ENCODE measurements around the gene DCAF16.
"Not testable (repeated sequence)": the region's sequence is repeated elsewhere in the genome, so short reads cannot be mapped to it uniquely, and the experiment has no call there.

Gene DCAF16

DNA sequence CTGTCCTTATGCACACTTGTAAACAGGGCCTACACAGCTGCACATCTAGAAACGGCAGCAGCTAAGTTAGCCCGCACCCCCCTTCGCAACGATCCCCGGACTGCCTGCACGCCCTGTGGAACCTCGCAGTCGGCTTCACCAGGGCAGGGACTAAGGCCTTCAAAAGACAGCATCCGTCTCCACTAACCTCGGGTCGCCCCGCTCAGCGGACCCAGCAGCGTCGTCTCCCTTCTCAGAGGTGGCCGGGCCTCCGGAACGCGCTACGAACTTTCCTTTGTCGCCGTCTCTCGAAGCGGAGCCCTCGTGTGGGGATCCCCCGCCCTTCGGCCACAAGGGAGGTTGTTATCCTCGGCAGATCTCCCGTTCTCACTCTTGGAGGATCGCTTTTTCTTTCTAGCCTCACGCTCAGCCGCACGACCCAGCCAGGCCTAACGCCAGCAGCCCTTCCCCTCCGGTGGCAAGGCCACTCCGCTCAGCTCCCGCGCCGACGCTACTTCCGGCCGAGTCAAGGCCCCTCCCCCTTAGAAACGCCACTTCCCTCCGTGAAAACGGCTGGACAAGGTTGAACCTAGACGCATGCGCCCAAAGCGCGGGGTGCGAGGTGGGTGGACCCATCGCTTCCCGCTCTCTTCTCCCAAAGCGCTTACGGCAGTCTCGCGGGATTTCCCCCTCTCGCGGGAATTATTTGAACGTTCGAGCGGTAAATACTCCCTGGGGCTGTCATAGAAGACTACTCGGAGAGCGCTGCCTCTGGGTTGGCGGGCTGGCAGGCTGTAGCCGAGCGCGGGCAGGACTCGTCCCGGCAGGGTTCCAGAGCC, at the start of gene DCAF16, which contains the start of gene NCAPG:
TSS of gene DCAF16 (minus strand) at position 498 of the 818 bp plus-strand sequence. CDS start 6,616 bp downstream, outside the sequence.
TSS of gene NCAPG (plus strand) at position 720 of the 818 bp plus-strand sequence. CDS start 99 bp downstream, outside the sequence.
- Histone ChIP-seq H3K9ac (peak within 1 kb of the TSS; percentile 90), H3K36me3 (ENCODE audit: insufficient read depth) (peaks cover 5% of the 10 kb centered on the region; the same call in 1 of the 2 replicates), H2AFZ (ENCODE audit: low read depth) (peak within 1 kb of the TSS; percentile 47), H3K27me3 (ENCODE audit: insufficient read depth, low read depth) (no peaks in the 10 kb centered on the region), H3K4me2 (peak within 1 kb of the TSS; percentile 80), H3K79me2 (ENCODE audit: insufficient read depth, low read depth) (peaks cover 93% of the 10 kb centered on the region), H4K20me1 (ENCODE audit: insufficient read depth) (peaks cover 18% of the 10 kb centered on the region), H3K4me3 (IDR thresholded peaks at IDR 0.05; ENCODE audit: insufficient read depth, low read depth, low read length) (peak within 1 kb of the TSS; percentile 12), H3K4me1 (ENCODE audit: low read depth, poor library complexity, severe bottlenecking) (peaks cover 48% of the 10 kb centered on the region), H3K27ac (peak within 1 kb of the TSS; percentile 94)
- TF ChIP-seq, protein P1, sequence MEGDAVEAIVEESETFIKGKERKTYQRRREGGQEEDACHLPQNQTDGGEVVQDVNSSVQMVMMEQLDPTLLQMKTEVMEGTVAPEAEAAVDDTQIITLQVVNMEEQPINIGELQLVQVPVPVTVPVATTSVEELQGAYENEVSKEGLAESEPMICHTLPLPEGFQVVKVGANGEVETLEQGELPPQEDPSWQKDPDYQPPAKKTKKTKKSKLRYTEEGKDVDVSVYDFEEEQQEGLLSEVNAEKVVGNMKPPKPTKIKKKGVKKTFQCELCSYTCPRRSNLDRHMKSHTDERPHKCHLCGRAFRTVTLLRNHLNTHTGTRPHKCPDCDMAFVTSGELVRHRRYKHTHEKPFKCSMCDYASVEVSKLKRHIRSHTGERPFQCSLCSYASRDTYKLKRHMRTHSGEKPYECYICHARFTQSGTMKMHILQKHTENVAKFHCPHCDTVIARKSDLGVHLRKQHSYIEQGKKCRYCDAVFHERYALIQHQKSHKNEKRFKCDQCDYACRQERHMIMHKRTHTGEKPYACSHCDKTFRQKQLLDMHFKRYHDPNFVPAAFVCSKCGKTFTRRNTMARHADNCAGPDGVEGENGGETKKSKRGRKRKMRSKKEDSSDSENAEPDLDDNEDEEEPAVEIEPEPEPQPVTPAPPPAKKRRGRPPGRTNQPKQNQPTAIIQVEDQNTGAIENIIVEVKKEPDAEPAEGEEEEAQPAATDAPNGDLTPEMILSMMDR (conservative IDR thresholded peaks at IDR 0.05; ENCODE audit: low read depth, low read length): no peak

DNA sequence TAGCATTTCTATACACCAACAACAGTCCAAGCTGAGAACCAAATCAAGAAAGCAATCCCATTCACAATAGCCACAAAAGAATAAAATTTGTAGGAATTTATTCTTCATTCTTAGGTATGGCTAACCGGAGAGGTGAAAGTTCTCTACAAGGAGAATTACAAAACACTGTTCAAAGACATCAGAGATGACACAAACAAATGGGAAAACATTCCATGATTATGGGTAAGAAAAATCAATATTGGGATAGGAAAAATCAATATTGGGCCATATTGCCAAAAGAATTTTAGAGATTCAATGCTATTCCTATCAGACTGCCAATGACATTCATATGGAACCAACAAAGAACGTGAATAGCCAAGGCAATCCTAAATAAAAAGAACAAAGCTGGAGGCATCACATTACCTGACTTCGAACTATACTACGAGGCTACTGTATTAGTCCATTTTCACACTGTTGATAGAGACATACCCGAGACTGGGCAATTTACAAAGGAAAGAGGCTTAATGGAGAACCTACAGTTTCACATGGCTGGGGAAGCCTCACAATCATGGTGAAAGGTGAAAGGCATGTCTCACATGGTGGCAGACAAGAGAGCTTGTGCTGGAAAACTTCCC, 49.3 kb upstream of the DCAF16 start:
- Histone ChIP-seq H3K4me1 (ENCODE audit: low read depth, poor library complexity, severe bottlenecking) (no peaks in the 10 kb centered on the region), H2AFZ (ENCODE audit: low read depth) (no peak overlapping the region), H3K4me2 (no peak overlapping the region), H3K27me3 (ENCODE audit: insufficient read depth, low read depth) (no peaks in the 10 kb centered on the region), H3K27ac (no peak overlapping the region), H3K36me3 (ENCODE audit: insufficient read depth) (no peaks in the 10 kb centered on the region), H3K9ac (no peak overlapping the region), H3K79me2 (ENCODE audit: insufficient read depth, low read depth) (no peaks in the 10 kb centered on the region), H4K20me1 (ENCODE audit: insufficient read depth) (no peaks in the 10 kb centered on the region), H3K4me3 (IDR thresholded peaks at IDR 0.05; ENCODE audit: insufficient read depth, low read depth, low read length) (no peak overlapping the region)
- TF ChIP-seq, protein P1 (conservative IDR thresholded peaks at IDR 0.05; ENCODE audit: low read depth, low read length): no peak

DNA sequence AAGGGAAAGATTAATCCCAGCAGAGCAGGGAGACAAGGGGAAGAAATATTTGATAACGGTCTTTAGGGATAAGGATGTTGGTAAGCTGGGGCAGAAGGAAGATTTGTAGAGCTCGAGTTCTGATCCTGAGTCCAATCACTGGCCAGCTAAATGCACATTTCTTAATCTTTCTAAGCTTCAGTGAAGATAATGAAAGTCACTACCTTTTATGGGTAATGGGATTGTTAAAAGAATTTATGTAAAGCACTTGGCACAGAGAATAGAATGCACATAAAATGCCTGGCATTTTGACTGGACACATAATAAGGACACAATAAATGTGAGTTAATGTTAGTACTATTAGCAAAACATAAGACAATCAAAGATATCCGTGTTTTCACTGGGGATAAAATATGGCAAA, 43.5 kb upstream of the DCAF16 start:
- H3K4me3 ChIP-seq (IDR thresholded peaks at IDR 0.05; ENCODE audit: insufficient read depth, low read depth, low read length): no peak overlapping the region

DNA sequence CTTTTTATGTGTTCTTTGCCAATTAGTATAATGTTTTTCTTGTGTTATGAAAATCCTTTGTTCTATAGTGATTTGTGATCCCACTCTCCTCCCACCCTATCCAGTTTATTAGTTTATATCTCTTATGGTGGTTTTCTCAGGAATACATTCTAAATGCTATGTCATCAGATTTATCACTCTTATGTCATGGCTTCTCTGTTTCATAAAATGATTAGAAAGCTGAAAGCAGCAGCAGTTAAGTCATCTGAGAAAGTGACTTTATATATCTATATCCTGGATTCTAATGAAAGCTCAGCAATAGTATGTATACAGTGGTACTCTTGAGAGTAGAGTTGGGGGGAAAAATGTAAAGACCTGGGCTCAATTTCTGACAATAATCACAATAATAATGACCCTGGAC, 41.4 kb upstream of the DCAF16 start:
- Histone ChIP-seq H3K4me1 (ENCODE audit: low read depth, poor library complexity, severe bottlenecking) (no peaks in the 10 kb centered on the region), H3K4me3 (IDR thresholded peaks at IDR 0.05; ENCODE audit: insufficient read depth, low read depth, low read length) (no peak overlapping the region), H3K4me2 (no peak overlapping the region), H3K36me3 (ENCODE audit: insufficient read depth) (no peaks in the 10 kb centered on the region), H3K79me2 (ENCODE audit: insufficient read depth, low read depth) (no peaks in the 10 kb centered on the region), H2AFZ (ENCODE audit: low read depth) (no peak overlapping the region), H4K20me1 (ENCODE audit: insufficient read depth) (no peaks in the 10 kb centered on the region), H3K9ac (no peak overlapping the region), H3K27me3 (ENCODE audit: insufficient read depth, low read depth) (no peaks in the 10 kb centered on the region), H3K27ac (no peak overlapping the region)
- TF ChIP-seq, protein P1 (conservative IDR thresholded peaks at IDR 0.05; ENCODE audit: low read depth, low read length): no peak

More for the DNA sequence above, 43.5 kb upstream of the DCAF16 start:
- Histone ChIP-seq H2AFZ (ENCODE audit: low read depth) (no peak overlapping the region), H3K79me2 (ENCODE audit: insufficient read depth, low read depth) (no peaks in the 10 kb centered on the region), H3K9ac (no peak overlapping the region), H3K36me3 (ENCODE audit: insufficient read depth) (no peaks in the 10 kb centered on the region), H4K20me1 (ENCODE audit: insufficient read depth) (no peaks in the 10 kb centered on the region), H3K4me2 (no peak overlapping the region), H3K4me1 (ENCODE audit: low read depth, poor library complexity, severe bottlenecking) (no peaks in the 10 kb centered on the region), H3K27ac (no peak overlapping the region), H3K27me3 (ENCODE audit: insufficient read depth, low read depth) (no peaks in the 10 kb centered on the region)
- TF ChIP-seq, protein P1 (conservative IDR thresholded peaks at IDR 0.05; ENCODE audit: low read depth, low read length): no peak

DNA sequence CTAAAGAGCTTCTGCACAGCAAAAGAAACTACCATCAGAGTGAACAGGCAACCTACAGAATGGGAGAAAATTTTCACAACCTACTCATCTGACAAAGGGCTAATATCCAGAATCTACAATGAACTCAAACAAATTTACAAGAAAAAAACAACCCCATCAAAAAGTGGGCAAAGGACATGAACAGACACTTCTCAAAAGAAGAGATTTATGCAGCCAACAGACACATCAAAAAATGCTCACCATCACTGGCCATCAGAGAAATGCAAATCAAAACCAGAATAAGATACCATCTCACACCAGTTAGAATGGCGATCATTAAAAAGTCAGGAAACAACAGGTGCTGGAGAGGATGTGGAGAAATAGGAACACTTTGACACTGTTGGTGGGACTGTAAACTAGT, 39.7 kb upstream of the DCAF16 start:
- not testable (repeated sequence) for H3K27me3 ChIP-seq (ENCODE audit: insufficient read depth, low read depth); H3K9ac ChIP-seq; H3K4me1 ChIP-seq (ENCODE audit: low read depth, poor library complexity, severe bottlenecking); H3K27ac ChIP-seq; H3K4me3 ChIP-seq (IDR thresholded peaks at IDR 0.05; ENCODE audit: insufficient read depth, low read depth, low read length); H4K20me1 ChIP-seq (ENCODE audit: insufficient read depth); H2AFZ ChIP-seq (ENCODE audit: low read depth); H3K36me3 ChIP-seq (ENCODE audit: insufficient read depth); H3K79me2 ChIP-seq (ENCODE audit: insufficient read depth, low read depth); H3K4me2 ChIP-seq
